HG02938 (cell line): ENCODE results near the gene FRK.
A peak's percentile ranks its signal among the peaks of the same experiment; 100 is the strongest.
"Not testable (repeated sequence)": the region's sequence is repeated elsewhere in the genome, so short reads cannot be mapped to it uniquely, and the experiment has no call there.

Experiments
- ATAC-seq: cut with Tn5 transposase; IDR thresholded peaks from one replicate; pipeline ENCODE4 v1.9.1; 2021; ENCODE audit warnings: mild to moderate bottlenecking, moderate library complexity; ENCODE audit not compliant: unreplicated experiment

FRK gene

DNA sequence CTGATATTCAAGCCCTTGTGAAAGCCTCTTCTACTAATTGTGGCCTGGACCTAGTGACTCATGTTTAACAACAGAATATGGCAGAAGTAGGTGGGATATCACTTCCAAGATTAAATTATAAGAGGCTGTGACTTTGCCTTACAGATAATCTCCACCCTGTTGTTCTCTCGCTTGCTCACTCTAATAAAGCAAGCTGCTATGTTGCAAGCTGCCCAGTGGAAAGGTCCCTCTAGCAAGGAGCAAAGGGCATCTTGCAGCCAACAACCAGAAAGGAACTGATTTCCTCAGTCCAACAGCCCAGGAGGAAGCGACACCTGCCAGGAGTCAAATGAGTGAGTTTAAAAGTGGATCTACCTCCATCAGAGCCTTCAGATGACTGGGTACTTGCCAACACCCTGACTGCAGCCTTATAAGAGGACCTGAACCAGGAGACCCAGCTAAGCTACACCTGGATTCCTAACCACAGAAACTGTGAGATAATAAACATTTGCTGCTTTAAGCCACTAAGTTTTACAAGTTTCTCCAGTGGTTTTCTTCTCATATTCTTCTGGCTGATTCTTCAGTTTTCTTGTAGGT lies 112.6 kb downstream of the FRK start:
- no peak for ATAC-seq

DNA sequence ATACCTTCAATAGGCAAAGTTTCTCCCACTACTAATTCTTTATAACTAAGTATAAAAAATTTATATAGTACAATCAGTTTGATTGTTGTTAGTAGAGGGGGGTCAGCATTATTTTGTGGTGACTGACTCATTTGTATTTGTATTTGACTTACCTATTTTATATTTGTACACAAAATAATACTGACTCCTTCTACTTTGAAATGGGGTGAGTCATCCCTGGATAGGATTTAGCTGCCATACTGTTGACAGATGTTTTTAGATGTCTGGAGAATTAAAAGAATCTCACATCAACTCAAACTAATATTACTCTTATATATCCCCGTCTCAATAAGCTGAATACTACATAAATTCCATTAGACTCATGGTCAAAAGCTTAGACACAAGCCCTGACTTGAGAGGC lies 114.9 kb downstream of the FRK start:
- ATAC-seq: no peak

DNA sequence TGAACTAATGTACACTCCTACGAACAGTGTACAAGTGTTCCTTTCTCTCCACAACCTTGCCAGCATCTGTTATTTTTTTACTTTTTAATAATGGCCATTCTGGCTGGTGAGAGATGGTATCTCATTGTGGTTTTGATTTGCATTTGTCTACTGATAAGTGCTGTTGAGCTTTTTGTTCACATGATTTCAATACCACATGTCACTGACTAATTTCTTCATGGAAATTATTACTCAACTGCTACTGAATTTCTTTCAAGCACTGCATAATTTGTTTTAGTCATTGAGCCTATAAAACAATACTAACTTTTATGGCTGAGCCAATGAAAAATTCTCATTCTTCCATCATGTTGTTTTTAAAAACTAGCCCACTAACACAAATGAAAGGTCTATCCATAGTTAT lies 115.4 kb downstream of the FRK start:
- ATAC-seq: no peak

DNA sequence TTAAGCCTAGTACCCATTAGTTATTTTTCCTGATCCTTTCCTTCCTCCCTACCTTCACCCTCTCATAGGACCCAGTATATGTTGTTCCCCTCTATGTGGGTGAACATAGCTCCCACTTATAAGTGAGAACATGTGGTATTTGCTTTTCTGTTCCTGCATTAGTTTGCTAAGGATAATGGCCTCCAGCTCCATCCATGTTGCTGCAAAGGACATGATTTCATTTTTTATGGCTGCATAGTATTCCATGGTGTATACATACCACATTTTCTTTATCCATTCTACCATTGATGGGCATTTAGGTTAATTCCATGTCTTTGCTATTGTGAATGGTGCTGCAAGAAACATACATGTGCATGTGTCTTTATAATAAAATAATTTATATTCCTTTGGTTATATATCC lies 115.9 kb downstream of the FRK start:
- not testable (repeated sequence) for ATAC-seq

DNA sequence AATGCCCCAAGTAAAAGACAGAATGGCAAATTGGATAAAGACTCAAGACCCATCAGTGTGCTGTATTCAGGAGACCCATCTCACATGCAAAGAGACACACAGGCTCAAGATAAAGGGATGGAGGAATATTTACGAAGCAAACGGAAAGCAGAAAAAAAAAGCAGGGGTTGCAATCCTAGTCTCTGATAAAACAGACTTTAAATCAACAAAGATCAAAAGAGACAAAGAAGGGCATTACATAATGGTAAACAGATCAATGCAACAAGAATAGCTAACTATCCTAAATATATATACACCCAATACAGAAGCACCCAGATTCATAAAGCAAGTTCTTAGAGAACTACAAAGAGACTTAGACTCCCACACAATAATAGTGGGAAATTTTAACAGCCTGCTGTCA lies 123.2 kb downstream of the FRK start:
- ATAC-seq: not testable (repeated sequence)

DNA sequence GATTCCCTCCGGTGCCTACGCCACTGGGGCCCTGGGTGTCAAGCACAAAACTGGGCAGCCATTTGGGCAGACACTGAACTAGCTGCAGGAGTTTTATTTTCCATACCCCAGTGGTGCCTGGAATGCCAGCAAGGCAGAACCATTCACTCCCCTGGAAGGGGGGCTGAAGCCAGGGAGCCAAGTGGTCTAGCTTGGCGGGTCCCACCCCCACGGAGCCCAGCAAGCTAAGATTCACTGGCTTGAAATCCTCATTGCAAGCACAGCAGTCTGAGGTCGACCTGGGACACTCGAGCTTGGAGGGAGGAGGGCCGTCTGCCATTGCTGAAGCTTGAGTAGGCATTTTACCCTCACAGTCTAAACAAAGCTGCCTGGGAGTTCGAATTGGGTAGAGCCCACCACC lies 125.3 kb downstream of the FRK start:
- no peak for ATAC-seq

DNA sequence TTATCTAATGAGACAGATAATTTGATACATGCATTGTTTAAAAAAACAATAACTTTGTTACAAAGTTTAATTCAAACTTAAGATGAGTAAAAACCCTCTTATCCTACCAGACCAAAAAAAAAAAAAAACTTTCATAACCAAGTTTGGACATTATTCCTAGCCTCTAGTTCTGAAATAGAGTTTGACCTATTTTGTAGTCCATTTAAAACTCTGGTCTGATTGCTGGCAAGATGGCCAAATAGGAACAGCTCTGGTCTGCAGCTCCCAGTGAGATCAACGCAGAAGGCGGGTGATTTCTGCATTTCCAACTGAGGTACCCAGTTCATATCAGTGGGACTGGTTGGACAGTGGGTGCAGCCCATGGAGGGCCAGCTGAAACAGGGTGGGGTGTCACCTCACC lies 125.9 kb downstream of the FRK start:
- ATAC-seq: no peak

DNA sequence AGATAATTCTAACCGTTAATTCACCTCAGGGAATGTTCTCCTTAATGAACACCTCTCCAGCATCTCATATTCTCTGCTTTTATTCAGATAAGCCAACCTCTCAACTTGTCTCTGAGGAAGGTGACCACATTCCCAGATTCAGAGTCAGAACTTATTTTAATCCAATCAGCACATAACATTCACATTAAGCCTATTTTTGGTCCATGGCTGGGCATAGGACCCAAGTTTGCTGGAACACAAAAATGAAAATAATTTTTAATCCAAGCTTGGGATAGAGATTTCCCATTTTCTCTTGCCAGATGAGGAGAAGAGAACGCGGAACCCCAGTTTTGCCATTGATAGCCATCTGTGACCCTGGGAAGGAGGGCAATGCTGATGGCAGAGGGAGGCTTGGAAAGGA lies 126.5 kb downstream of the FRK start:
- no peak for ATAC-seq

DNA sequence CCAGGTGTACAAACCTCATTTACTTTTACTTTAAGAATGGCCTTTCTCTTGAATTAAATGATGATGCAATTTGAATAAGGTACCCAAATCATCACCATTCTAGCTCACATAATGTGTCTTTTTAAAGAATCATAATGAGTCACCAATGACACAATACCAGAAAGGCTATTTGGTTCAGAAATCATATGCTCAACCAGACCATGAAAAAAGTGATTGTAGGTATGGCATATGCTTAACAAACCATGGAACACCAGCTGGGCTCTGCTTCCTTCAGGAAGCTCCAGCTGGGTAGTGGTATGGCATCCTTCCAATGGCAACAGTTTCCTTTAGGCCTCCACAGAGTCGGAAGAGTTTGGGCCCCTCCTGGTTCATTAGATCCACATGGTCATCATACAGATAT lies 128.2 kb downstream of the FRK start:
- no peak for ATAC-seq

DNA sequence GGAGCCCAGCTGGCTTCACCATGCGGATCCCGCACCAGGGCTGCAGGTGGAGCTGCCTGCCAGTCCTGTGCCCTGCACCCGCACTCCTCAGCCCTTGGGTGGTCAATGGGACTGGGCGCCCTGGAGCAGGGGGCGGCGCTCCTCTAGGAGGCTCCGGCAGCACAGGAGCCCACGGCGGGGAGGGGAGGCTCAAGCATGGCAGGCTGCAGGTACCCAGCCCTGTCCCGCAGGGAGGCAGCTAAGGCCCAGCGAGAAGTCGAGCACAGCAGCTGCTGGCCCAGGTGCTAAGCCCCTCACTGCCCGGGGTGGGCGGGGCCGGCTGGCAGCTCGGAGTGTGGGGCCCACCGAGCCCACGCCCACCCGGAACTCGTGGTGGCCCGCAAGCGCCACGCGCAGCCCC lies 132.7 kb downstream of the FRK start:
- not testable (repeated sequence) for ATAC-seq

DNA sequence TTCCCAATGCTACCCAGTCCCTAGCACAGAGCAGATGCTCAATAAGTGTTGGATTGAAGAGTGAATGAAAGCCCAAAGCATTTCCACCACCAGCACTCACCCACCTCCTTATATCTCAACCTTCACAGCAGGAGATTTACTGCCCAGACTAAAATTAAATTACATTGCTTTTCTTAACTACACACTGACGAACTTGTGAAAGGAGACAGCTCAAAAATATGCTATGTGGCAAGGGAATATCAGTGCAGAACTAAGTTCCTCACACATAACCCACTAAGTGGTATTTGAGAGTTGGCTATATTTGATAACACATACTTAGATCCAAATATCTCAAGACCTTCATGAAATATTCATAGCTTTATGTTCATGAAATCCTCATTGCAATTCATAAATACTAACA lies 137.7 kb downstream of the FRK start:
- ATAC-seq: no peak

DNA sequence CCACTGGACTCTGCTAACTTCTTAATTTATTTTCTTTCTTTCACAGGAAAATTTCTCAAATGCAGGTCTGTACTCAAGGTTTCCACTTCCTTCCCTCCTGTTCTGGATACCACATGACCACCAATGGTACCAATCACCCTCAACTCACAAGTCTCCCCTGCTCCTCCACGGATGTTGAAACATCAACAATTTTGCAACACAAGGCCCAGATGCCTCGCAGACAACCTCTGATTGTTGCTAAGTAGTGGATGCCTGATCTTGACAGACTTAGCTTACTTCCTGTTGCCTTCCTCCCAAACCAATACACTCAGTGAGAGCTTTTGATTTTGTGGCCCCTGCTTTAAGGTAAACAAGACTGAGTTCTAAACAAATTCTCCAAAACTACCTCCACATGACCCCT lies 146.6 kb downstream of the FRK start:
- no peak for ATAC-seq

DNA sequence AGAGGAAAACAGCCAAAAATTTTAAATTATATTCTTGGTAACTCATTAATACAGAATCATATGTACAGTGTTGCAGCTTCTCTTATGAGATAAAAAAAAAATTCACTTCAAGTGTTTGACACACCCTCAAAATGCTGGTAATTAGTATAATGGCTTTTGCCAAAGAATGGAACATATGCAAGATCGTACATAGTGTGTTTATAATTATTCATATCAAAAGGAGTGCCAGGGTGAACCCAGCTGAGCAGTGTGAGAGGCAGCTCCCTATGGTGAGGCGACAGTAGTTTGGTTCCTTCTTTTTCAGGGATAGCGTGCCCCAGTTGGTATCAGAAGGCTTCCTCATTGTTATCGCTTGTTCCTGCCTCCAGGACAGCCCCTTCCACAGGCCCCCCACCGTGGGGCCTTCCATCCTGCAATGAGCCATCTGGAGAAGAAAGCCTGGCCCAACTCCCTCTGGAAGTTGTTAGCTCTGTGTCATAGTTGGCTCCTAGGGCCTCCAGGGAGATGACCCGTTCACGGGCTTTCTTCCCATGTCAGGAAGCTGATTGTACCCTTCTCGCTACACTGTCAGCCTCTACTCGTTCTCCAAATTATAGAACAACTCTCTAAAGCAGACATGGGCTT lies 150.7 kb downstream of the FRK start:
- no peak for ATAC-seq

DNA sequence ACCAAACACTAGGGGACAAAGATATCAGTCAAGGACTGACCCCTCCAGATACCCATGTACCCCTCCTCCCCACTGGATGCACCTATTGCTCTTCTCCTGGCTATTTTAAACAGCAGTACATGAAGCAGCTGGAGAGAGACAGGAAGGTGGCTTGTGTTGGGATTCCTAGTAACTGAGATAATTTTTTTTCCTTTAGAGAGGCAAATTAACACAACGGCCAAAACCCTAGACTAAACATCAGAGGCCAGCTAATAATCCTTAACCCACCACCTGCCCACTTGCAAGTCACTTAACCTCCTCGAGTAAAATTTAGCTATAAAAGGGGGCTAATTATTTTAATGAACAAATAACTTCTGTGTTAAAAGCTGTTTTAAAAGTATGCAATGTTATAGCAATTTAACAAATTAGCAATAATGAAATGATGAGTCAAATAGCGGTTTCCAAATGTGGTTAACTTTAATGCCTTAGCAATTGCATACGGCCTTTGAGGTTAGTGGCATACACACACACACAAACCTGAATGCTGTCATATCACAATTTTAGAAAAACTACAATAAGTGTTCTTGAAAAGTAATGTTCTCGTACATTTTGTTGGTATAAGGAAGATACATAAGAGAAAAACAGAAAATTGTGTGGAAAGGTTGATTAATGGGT lies 151.7 kb downstream of the FRK start:
- ATAC-seq: no peak

DNA sequence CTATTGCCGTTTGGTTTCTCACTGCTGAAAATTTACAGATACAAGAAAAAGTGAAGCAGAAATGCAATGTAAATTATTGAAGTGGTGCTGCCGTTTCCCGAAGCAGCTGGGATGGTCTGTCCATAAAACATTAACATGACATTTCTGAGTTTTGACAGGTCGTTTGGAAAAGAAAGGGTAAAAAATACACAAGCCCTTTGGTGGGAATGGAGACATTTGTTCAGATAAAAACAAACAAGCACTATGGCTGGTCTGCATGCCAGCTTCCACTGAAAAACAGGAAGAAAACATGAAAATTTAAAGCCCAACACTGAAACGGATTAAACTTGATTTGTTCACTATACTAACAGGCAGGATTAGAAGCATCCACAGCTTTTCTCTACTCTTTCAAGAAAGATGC lies 155.2 kb downstream of the FRK start:
- ATAC-seq: no peak

DNA sequence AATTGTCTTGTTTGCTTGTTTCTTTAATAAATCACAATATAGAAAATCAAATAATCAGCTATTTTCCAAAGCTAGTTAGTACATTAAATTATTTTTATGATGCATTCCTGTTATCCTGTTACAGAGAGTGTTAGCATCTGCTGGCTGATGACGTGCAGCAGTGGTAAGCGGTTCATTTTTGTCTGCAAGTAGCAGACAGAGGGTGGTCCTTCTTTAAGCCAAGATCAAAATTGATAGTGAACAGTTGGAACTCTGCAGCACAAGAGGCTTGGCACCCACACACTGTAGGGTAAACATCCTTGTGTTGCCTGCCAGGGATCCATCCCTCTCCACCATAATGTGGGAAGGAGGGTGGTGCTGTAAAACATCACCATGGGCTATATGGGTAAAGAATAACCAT lies 158.3 kb downstream of the FRK start:
- ATAC-seq: no peak

DNA sequence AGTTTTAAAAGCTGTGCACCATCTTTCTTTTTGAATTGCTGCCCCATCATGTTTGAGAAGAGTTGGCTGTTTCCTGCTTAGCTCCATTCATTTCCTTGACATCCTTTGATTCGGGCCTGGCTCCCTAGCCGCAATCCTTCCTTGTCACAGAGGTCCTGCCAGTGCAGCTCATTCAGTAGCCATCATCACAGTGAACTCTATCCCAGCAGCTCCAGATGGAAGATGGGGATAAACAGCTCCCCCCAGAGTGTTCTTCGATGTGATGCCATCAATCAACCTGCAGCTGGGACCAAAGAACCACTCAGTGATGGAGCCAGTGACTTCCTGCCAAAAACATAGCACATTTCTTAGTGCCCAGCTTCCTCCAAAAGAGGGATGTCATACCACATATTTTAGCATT lies 158.8 kb downstream of the FRK start:
- ATAC-seq: no peak

DNA sequence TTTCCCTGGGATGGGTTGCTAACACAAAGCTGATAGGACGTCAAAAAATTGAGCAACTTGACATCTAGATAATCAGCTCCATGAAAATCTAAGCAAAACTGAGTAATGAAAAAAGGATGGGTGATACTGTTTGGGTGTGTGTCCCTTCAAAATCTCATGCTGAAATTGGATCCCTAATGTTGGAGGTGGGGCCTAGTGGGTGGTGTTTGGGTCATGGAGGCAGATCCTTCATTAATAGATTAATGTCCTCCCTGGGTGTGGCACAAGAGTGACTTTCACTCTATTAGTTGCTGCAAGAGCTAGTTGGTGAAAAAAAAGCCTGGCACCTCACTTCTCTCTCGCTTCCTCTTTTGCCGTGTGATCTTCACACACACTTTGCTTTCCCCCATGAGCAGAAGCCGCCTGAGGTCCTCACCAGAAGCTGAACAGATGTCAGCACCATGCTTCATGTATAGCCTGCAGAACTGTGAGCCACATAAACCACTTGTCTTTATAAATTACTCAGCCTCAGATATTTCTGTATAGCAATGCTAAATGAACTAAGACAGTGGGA lies 160.9 kb downstream of the FRK start:
- peak; percentile 50 for ATAC-seq

DNA sequence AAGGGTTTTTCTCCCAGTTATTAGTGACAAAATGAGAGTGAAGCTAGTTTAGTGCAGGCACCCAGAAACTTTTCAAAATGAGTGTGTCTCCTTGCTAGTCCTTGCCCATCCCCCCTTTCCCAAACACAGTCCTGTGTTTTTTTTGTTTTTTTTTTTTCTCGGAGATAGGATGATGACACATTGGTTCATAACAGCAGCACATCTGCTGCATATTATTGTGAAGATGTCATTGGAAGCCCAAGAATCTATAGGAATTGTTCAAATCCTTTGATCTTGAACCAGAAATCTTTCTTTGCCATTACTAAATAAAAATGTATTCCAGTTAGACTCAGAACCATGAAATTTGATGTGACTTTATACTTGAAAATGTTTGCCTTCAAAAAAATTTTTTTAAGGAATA lies 162.4 kb downstream of the FRK start:
- no peak for ATAC-seq

DNA sequence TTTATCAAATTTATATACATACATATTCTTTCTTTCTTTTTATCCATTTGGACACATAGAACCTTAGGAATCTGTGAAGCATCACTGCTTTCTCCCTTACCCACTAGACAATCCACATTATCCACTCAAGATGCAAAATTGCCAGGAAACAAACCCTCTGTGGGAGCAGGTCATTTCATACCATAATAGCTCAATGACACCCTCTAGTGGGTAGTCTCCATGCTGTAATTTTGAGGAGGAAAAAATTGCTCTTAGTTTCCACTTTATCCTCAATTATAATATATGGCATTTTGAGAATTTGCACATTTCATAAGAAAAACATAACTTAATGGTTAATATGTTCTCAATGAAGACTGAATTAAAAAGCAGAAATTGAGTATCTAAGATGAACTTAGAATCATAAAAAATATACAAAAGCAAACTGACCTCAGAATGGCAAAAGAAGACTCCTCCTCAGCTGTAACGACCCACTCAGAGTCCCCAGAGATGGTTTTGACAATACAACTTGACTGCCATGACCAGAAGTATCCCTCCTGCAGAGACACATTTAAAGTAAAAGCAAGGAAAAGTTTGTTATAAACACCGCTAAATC lies 164.1 kb downstream of the FRK start:
- no peak for ATAC-seq

DNA sequence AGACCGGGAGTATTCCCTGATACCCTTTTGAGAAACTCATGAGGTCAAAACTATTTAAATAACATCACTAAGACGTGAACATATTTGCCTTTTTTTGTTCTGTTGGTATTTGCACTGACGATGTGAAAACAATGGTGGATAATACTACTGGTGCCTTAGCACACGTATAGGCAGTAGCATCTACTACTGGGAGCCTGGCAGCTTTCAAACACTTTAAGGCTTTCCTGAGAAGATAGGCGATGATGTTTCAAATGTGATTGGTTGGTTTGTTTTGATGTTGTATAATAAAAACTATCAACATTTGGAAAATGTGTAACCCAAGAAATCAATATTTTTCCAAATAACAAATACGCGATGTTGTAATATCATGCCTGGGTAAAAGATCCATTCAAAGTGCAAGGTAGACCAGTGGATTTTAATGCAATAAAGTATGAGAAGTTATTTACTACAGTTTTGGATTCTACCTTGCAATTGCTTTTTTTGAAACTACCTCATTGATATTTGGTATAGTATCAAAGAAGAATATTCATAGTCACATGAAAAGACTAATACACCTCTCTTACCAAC lies 166.2 kb downstream of the FRK start:
- ATAC-seq: no peak

DNA sequence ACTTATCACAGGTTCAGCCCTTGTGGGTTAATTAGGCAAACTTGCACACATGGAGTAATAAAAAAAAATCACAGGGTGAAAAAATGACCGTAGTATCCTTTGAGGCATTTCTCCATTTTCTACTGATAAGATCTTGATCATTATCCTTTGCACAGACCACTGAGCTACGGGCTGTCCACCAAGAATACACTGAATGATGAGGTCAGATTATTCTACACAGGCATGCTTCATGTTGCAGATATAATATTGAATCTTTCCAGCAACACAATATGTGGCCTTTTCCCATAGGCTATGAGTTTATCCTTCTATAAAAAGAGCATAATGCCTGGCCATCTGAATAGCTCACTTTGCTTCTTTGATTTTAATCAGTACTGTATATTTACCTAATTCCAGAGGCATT lies 168.9 kb downstream of the FRK start:
- no peak for ATAC-seq
